ENCODE measurements around the gene LDB2. TPM values are rescaled to one million over a fixed set of nuclear protein-coding genes. Genes with fewer than 3 reads are reported as not detected.

The LDB2 gene
- total RNA-seq, 2 donors from 2014 or later, result 3.2 to 7.9 TPM

GRCh38 chr4:16725252-16725651 lies 173.2 kb downstream of the LDB2 start:
- Histone ChIP-seq H3K4me3 (no peak overlapping the region), H3K9ac (ENCODE audit: low read depth in 2 of 2, low read length in 2 of 2) (no peak overlapping the region), H3K9me3 (no peaks in the 10 kb centered on the region)

DNA sequence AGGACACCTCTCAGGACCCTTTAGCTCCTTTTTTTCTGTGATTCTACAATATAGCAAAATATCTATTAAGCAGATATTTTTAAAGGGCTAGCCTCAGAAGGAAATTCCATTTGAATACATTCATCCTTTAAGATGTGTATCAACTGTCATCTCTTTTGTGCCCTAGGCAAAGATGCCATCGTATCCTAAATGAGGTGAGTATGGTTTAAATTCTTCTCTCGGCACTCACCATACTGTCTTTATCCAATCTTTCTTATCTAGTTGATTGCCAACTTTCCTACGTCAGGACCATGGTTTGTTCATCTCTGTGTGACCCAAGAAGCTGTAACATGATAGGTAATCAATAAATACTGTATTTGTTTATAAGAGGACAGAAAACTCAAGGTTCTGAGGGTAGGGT lies 176.0 kb downstream of the LDB2 start:
- Histone ChIP-seq H3K36me3 (no peaks in the 10 kb centered on the region), H3K27ac (no peak overlapping the region), H3K9ac (ENCODE audit: low read depth in 2 of 2, low read length in 2 of 2) (no peak overlapping the region), H3K4me3 (no peak overlapping the region), H3K9me3 (no peaks in the 10 kb centered on the region), H3K27me3 (no peaks in the 10 kb centered on the region), H3K4me1 (no peaks in the 10 kb centered on the region)
- no peak for DNase-seq
- intact Hi-C loops (cut with DNase I), result no loop called here
- TF ChIP-seq CTCF (IDR thresholded peaks at IDR 0.05), result no peak

More at GRCh38 chr4:16725252-16725651, 173.2 kb downstream of the LDB2 start:
- H3K4me1 ChIP-seq, result no peaks in the 10 kb centered on the region
- TF ChIP-seq CTCF (IDR thresholded peaks at IDR 0.05), result no peak
- no peak overlapping the region for H3K27ac ChIP-seq
- no peaks in the 10 kb centered on the region for H3K36me3 ChIP-seq
- no peaks in the 10 kb centered on the region for H3K27me3 ChIP-seq
- no peak for DNase-seq
- intact Hi-C loops (cut with DNase I), result no loop called here

GRCh38 chr4:16721613-16722291 lies 176.7 kb downstream of the LDB2 start:
- no peak overlapping the region for H3K9ac ChIP-seq (ENCODE audit: low read depth in 2 of 2, low read length in 2 of 2)
- H3K4me1 ChIP-seq, result no peaks in the 10 kb centered on the region
- H3K4me3 ChIP-seq, result no peak overlapping the region
- TF ChIP-seq CTCF (IDR thresholded peaks at IDR 0.05), result no peak
- DNase-seq, result no peak
- intact Hi-C loops (cut with DNase I), result no loop called here
- no peaks in the 10 kb centered on the region for H3K27me3 ChIP-seq
- no peaks in the 10 kb centered on the region for H3K9me3 ChIP-seq
- no peak overlapping the region for H3K27ac ChIP-seq
- H3K36me3 ChIP-seq, result no peaks in the 10 kb centered on the region

GRCh38 chr4:16720761-16721160 lies 177.7 kb downstream of the LDB2 start:
- TF ChIP-seq CTCF (IDR thresholded peaks at IDR 0.05), result no peak
- no peak for DNase-seq
- no peak overlapping the region for H3K27ac ChIP-seq
- H3K4me3 ChIP-seq, result no peak overlapping the region
- no peaks in the 10 kb centered on the region for H3K9me3 ChIP-seq
- intact Hi-C loops (cut with DNase I), result no loop called here
- no peaks in the 10 kb centered on the region for H3K27me3 ChIP-seq
- H3K9ac ChIP-seq (ENCODE audit: low read depth in 2 of 2, low read length in 2 of 2), result no peak overlapping the region
- no peaks in the 10 kb centered on the region for H3K36me3 ChIP-seq
- H3K4me1 ChIP-seq, result no peaks in the 10 kb centered on the region

DNA sequence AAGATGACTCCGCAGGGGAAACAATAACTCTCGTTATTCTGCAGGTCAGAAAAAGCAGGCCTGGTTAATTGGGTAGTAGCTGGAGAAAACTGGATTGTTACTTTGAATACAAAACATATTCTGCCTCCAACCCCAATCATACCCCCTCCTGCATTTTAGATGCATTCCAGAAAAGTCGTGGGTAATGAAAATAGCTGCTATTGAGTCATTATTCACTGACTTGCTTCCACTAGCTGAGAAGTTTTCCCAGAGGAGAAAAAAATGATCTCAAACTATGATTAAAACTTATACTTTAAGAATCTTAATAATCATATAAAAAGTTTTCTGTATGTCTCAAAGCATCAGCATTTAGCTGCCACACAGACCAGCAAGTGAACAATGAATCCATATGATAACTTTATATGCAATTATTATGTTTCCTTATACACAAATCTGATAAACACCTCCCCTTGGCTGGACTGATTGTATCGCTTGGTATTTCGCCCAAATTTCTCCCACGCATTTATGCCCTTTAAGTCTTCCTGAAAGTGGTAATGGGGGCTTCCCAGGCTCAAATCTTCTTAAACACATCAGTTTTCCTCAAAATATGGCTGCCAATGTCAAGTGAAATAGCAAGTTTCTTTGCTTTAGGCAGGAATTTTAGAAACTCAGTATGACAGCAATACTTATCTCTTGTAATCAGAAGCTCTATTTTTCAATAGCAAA lies 181.0 kb downstream of the LDB2 start:
- Histone ChIP-seq H3K27me3 (no peaks in the 10 kb centered on the region), H3K36me3 (no peaks in the 10 kb centered on the region), H3K9me3 (no peaks in the 10 kb centered on the region), H3K9ac (ENCODE audit: low read depth in 2 of 2, low read length in 2 of 2) (no peak overlapping the region), H3K4me3 (no peak overlapping the region), H3K27ac (no peak overlapping the region), H3K4me1 (no peaks in the 10 kb centered on the region)
- TF ChIP-seq CTCF (IDR thresholded peaks at IDR 0.05), result no peak
- intact Hi-C loops (cut with DNase I), result no loop called here
- DNase-seq, result no peak

All from colonic mucosa (tissue), 4 donors.